Stimulated activated CD8-positive, alpha-beta memory T cell treated with anti-CD3 and anti-CD28 coated beads, Interleukin-15, amount 100 ng/mL, for 24 hours (primary cell): Measurements from ENCODE around the gene CCDC68.
"Not testable (repeated sequence)": the region's sequence is repeated elsewhere in the genome, so short reads cannot be mapped to it uniquely, and the experiment has no call there.

Experiments
- DNase-seq: peaks from one replicate; pipeline ENCODE4 v3.0.0-alpha.2; 2020; ENCODE audit warnings: low read depth

CCDC68 gene

DNA sequence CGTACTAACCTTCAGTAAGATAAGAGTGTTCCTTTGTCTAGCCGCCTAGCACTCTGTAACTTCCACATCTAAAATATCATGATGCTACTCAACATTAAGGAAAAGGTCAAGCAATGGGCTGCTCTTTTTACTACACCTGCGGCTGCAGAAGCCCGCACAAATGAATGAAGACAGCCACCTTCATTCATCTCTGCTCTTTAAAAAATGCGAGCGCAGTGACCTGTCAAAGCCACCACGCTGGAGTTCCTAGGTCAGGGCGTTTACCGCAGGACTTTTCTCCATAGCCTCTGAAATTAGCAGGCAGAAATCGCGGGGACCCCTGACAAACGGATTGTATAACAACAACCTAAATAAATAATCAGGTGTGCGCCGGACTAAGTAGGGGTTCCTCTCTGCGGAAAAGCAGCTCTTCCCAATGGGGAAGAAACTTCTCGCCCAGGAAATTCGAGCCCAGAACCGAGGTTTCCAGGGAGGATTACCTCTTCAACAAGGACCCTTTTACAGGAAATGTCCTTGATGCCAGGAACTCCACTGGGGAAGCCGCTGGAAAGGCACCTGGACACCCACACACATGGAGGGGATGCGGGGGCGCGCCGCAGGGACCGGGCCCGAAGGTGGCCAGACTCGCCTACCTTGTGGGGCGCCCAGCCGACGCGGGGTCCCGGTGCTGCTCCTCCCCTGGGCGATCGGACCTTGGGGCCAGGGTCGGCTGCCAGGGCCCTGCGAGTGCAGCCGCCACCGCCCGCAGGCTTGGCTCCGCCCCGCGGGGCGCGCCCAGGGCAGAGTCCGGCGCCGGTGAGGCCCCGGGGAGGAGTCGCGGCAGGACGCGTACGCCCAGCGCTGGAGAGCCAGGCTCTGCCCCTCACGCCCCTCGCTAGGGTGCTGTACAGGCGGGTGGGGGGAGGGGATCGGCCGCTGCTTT lies at the start of gene CCDC68:
Gene CCDC68 (minus strand): TSS at position 758 of the 922 bp plus-strand sequence. CDS start 16,670 bp downstream, outside the sequence.
- no peak for DNase-seq

GRCh38 chr18:55007602-55008001 lies 48.3 kb upstream of the CCDC68 start:
- DNase-seq = no peak

GRCh38 chr18:55003695-55004094 lies 44.4 kb upstream of the CCDC68 start:
- no peak for DNase-seq

GRCh38 chr18:55002261-55002660 lies 43.0 kb upstream of the CCDC68 start:
- no peak for DNase-seq

GRCh38 chr18:55001394-55002024 lies 42.2 kb upstream of the CCDC68 start:
- DNase-seq = no peak

DNA sequence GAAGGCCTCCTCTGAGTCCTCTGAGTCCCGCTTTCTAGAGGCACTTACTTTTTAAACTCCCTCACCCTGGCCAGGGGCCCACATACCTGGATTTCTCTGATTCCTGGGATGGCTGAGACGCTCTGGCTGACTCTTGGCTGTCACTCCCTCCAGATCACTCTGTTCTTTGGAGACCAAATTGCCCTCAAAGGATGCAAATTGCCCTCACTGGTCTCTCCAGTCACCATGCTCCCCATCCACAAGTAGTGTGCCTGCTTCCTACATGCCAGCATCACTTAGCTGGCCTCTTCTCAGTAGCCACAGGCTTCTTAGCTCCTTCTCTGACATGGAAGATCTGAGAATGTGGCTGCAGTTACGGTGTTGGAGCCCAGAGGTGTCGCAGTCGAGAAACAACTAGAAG lies 41.3 kb upstream of the CCDC68 start:
- DNase-seq = no peak

DNA sequence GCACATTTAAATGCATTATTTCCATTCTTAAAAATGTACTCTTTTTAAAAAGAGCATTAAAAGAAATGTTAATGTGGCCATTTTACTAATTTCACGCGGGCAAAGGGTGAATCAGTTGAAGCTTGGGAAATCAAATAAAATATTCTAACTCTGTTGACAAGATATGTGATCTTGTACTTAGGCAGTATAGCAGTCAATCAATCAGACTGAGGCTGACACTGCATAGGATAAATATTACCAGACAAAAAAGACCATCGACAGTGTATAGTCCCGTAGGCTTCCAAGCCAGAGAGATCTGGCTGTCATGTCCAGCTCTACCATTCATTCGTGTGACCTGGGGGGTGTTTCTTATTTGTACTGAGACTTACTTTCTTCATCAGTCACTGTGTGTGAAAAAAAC lies 39.8 kb upstream of the CCDC68 start:
- DNase-seq = no peak

DNA sequence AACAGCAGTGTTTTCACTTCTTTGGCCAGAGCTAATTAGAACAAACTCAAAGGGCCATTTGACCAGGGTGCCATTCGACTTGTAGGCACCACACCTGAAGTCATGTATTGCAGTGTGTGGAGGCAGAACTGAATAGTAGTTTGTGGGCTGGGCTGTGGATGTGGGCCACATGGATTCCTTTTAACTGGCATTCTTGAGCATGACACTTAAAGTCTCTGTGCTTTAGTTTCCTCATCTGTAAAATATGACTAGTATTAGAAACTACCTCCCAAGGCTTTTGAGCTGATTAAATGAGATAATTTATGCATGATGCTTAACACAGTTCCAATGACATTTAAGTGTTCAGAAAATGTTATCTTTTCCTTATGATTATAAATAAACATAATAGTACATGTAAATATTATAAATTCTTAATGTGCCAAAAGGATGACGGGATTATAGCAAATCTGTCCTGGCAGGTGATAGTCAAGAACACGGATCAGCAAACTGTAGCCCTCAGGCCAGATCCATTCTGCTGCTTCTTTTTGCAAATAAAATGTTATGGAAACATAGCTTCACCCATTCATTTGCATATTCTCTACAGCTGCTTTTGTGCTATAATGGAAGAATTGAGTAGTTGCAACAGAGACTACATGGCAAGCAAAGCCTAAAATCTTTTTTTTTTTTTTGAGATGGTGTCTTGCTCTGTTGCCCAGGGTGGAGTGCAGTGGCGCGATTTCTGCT lies 36.3 kb upstream of the CCDC68 start:
- no peak for DNase-seq

DNA sequence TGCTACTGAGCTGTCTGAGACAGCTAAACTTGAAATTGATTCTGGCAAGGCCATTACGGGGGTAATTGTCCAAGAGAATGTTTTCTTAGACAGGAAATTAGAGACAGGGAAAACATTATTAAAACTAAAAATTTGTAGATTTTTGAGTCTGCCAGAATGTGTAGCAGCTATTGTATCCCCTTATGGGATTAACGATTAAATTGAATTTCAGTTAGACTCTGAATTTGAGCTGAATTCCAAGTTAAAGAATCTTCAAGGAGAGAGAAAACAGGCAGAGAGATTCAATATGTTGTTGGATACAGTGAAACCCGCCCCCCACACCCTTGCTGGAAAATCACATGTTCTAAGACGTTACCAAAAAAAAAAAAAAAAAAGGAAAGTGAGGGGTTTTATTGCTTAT lies 32.7 kb upstream of the CCDC68 start:
- no peak for DNase-seq

DNA sequence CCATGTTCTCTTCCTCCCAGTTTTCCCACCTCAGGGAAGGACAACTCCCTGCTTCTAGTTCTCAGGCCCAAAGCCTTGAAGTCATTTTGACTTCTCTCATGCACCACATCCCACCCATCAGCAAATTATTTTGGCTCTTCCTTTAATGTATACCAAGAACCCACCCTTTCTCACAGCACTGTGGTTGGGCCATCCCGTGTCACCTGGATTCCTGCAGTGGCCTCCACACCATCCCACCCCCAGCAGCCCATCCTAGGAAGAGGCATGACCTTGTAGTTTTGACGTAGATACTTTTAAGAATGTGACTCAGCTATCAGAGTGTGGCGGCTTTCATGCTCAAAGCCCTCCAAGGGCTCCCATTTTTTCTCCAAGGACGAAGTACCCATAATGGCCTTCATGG lies 25.6 kb upstream of the CCDC68 start:
- DNase-seq = no peak

- DNase-seq = no peak
These were observed 24.5 kb upstream of the CCDC68 start for GRCh38 chr18:54983791-54984190.

DNA sequence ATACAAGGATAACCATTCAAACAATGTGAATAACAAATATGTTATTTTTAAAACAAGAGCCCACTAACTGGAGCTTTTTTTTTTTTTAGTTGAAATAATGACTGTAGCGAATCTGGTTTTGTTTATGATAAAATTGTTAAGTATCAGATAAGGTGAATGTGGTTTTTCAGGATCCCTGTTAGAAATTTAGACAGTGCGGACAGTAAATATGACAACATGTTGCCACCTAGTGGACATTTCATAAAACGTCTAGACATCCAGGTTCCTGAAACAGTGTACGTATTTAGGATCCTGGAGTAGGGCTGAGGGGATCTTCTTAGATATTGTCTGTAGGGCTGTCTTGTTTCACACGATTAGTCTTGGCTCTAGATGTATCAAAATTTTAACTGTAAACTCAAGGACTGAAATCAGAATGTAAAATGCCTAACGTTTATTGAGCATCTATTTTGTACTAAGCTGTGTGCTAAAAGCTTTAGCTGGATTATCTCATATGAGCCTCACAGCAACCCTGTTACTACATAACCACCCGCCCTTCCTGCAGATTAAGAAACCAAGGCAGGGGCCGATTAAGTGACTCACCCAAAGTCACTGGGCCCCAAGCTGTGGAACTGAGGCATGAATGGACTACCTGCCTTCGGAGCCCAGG lies 23.9 kb upstream of the CCDC68 start:
- DNase-seq = no peak

DNA sequence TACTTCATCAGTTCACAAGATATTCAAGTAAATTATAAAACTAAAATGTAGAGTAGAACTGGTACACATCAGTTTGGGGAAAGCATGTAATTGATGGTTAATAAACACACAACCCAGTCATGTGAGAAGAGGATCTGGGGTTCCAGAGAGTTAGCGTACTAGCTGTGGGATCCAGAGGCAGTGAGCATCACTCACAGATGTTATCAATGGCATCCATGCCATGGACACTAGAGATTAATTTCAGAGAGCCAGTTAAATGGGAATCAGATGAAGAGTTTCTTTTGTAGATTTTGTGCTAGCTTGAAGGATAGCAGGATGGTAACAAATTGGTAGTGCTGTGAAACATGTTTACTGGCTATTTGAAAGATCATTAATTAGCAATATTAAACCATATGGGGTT lies 21.8 kb upstream of the CCDC68 start:
- DNase-seq = no peak

- no peak for DNase-seq
These were observed 16.3 kb upstream of the CCDC68 start for GRCh38 chr18:54975598-54975997.

GRCh38 chr18:54973046-54973445 lies 13.8 kb upstream of the CCDC68 start:
- no peak for DNase-seq

GRCh38 chr18:54968807-54969206 lies 9.5 kb upstream of the CCDC68 start:
- no peak for DNase-seq

DNA sequence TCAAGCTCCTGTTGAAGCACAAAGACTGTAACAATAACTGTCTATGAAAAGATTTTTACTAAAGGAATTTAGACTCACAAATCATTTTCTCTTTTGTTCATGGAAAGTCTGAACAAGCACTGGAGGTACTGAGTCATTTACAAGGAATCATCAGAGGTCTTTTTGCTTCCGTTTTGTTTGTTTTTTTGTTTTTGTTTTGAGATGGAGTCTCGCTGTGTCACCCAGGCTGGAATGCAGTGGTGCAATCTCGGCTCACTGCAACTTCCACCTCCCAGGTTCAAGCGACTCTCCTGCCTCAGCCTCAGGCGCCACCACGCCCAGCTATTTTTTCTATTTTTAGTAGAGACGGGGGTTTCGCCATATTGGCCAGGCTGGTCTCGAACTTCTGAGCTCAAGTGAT lies 9.0 kb upstream of the CCDC68 start:
- not testable (repeated sequence) for DNase-seq

DNA sequence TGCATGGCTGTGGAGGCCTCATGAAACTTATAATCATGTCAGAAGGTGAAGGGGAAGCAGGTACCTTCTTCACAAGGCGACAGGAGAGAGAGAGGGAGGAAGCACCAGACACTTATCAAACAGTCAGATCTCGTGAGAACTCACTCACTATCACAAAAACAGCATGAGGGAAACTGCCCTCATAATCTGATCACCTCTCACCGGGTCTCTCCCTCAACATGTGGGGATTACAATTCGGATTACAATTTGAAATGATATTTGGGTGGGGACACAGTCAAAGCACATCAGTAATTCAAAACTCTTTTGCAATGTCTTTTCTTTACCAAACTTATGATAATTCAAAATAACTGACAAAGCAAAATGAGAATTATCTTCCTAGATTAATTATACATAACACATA lies 8.5 kb upstream of the CCDC68 start:
- no peak for DNase-seq

DNA sequence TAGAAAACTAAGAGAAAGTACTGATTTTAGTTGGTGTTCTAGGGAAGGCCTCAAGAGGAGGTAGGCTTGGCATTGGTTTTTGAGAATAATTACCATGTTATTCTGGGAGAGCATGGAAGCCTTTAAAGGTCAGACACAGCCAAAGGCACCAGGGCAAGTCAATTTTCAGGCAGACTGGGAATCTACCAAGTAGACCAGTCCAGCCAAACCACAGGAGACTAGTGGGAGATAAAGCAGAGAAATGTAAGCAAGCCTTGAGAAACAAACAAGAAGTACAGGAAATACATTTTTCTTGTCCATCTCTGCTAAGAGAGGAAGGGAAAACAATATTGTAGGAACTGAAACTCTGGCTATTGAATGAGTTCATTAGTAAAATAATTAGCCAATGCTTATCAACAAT lies 5.5 kb upstream of the CCDC68 start:
- DNase-seq = no peak

DNA sequence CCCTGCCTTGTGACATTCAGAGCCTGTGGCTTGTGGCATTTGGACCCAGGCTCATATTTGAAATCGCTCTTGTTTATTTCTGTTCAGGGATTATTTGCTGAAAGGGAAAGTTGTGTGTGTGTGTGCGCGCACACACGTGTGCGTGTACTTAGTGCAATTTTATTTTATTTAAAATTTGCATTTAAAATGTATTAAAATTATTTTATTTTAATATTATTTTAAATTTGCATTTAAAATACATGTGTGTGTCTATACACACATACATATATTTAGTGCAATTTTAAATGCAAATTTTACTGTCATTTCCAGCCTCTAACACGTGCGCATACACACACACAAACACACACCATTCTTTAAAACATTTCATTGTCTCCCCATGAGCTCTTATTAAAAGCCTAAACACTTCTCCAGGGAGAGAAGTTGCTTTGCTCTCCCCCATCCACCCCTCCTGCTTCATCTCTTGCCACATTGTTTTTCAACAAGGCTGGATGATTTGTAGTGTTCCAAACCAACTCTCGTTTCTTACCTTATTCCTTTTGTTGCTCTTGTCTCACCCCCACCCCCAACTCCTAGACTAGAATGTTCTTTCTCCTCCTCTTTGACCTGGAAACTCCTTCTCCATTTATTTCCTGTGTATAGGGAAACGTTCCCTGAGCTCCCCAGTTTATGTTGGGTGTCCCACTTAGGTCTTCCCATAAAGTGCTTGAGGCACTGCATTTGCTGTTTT lies 3.8 kb upstream of the CCDC68 start:
- no peak for DNase-seq

DNA sequence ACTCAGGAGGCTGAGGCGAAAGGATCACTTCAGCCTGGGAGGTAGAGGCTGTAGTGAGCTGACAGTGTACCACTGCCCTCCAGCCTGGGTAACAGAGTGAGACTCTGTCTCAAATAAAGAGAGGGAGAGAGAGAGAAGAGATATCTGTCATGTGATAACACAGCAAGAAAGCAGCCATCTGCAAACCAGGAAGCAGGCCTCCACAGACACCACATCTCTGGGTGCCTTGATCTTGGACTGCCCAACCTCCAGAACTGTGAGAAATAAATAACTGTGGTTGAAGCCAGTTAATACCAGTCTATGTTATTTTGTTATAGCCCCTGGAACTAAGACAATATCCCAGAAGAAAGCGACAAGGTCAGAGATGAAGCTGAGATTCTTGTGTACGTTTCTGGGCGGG lies 2.6 kb upstream of the CCDC68 start:
- DNase-seq = no peak

DNA sequence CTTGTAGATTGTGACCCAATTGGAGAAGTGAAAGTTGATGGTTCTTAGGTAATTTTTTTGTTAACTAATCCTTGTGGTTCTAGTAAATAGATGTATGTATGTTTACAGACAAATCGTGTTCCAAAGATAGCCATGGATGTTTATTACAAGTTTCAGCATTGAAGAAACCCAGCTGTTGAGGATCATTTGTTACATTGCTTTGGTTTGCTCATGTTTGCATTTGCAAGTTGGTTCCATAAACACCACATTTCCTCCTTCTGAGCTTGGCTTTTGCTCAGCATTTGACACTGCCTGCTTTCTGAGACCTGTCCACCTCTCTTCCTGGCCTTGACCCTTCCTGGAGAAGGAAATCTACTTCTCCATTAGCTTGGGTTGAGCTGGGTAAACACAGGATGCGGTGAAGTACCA lies 1.8 kb upstream of the CCDC68 start:
- no peak for DNase-seq
